Natural killer cell (primary cell): Measurements from ENCODE around the gene OR5H14. TPM values are rescaled to one million over a fixed set of nuclear protein-coding genes. Genes with fewer than 3 reads are reported as not detected.
"Not testable (repeated sequence)": the region's sequence is repeated elsewhere in the genome, so short reads cannot be mapped to it uniquely, and the experiment has no call there.

Source experiments
- ATAC-seq, 3 donors: fragments of 150-1000 bp in 2 of 3; fragments of 200-7000 bp in 1 of 3; cut with Tn5 transposase; 1 replicate in 1 of 3; 2 replicates in 2 of 3; pipeline ENCODE4 v1.10.0; 2021; ENCODE audit warnings: mild to moderate bottlenecking in 2 of 3, moderate library complexity in 2 of 3
- DNase-seq, 2 donors: peaks; one replicate each; pipeline versions ENCODE4 v3.0.0 to v3.0.0-alpha.2; 2013 to 2021; ENCODE audit warnings: mixed read lengths in 1 of 2
- H3K27ac ChIP-seq: one replicate; pipeline ENCODE4 v1.5.1; 2013; ENCODE audit warnings: mild to moderate bottlenecking, low read length
- H3K27me3 ChIP-seq: one replicate; pipeline ENCODE4 v1.6.1; 2013; ENCODE audit warnings: low read length; ENCODE audit not compliant: control insufficient read depth, insufficient read depth
- H3K36me3 ChIP-seq: one replicate; pipeline ENCODE4 v1.6.1; 2013; ENCODE audit warnings: low read length; ENCODE audit not compliant: control insufficient read depth, insufficient read depth
- H3K4me1 ChIP-seq: one replicate; pipeline ENCODE4 v1.6.1; 2013; ENCODE audit warnings: low read length; ENCODE audit not compliant: control insufficient read depth, insufficient read depth
- H3K4me3 ChIP-seq: one replicate; pipeline ENCODE4 v1.5.1; 2013; ENCODE audit warnings: low read length
- H3K9me3 ChIP-seq: one replicate; pipeline ENCODE4 v1.6.1; 2013; ENCODE audit warnings: low read length; ENCODE audit not compliant: control insufficient read depth, insufficient read depth
- H3K27ac Mint-ChIP-seq, 2 donors: one replicate each; pipeline ENCODE4 v1.8.0; 2022; ENCODE audit warnings: mild to moderate bottlenecking in 2 of 2, mixed read lengths in 2 of 2, moderate library complexity in 1 of 2
- H3K27me3 Mint-ChIP-seq, 2 donors: one replicate each; pipeline ENCODE4 v1.8.0; 2022; ENCODE audit warnings: low read depth in 2 of 2, mixed read lengths in 2 of 2
- H3K36me3 Mint-ChIP-seq: one replicate; pipeline ENCODE4 v1.8.0; 2022; ENCODE audit warnings: mixed read lengths
- H3K4me1 Mint-ChIP-seq, 2 donors: one replicate each; pipeline ENCODE4 v1.8.0; 2022; ENCODE audit warnings: mixed read lengths in 2 of 2
- H3K4me3 Mint-ChIP-seq: one replicate; pipeline ENCODE4 v1.8.0; 2022; ENCODE audit warnings: mild to moderate bottlenecking, moderate library complexity, mixed read lengths
- H3K9me3 Mint-ChIP-seq, 2 donors: one replicate each; pipeline ENCODE4 v1.8.0; 2022; ENCODE audit warnings: mixed read lengths in 2 of 2
- WGBS: methylation state at CpG from one replicate; pipeline ENCODE4 v1.1.7; 2013; ENCODE audit warnings: missing lambda C conversion rate; ENCODE audit not compliant: insufficient coverage; 5-methylcytosine and 5-hydroxymethylcytosine counted together
- intact Hi-C: fragments of 100-400 bp; cut with micrococcal nuclease; formaldehyde crosslinking; loops from one replicate; pipeline ENCODE4 v1.14.2; 2022
- total RNA-seq, 4 donors: library from RNA; stranded (reverse); fragments of 120-200 nt in 1 of 4; gene quantifications; one replicate each; pipeline versions ENCODE4 v1.2.3 to v1.2.4, GENCODE V29; 2013 to 2022
- TF ChIP-seq, protein P1 (sequence below): fragments of 200-600 bp; IDR thresholded peaks from one replicate; pipeline ENCODE4 v1.8.0; 2022; ENCODE audit warnings: antibody characterized with exemption

The OR5H14 gene
- total RNA-seq, 3 donors from 2014 or later (not counting 1 experiment from before 2014, with no cell fraction given) = not detected

DNA sequence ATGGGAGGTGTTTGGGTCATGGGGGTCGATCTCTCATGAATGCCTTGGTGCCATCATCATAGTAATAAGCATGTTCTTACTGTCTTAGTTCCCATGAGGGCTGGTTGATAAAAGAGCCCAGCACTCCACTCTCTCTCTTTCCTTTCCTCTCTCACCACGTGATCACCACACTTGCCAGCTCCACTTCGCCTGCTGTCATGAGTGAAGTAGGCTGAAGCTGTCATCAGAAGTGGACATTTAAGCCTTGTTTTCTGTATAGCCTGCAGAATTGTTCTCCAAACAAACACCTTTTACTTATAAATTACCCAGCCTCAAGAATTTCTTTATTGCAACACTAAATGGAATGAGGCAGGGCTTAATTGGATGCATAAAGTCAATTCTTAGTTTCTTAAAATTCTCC lies 10.6 kb upstream of the OR5H14 start:
- no peaks in the 10 kb centered on the region for H3K4me1 Mint-ChIP-seq
- intact Hi-C loops = no loop called here
- no peak for ATAC-seq
- H3K4me3 ChIP-seq = no peak overlapping the region
- TF ChIP-seq, protein P1, sequence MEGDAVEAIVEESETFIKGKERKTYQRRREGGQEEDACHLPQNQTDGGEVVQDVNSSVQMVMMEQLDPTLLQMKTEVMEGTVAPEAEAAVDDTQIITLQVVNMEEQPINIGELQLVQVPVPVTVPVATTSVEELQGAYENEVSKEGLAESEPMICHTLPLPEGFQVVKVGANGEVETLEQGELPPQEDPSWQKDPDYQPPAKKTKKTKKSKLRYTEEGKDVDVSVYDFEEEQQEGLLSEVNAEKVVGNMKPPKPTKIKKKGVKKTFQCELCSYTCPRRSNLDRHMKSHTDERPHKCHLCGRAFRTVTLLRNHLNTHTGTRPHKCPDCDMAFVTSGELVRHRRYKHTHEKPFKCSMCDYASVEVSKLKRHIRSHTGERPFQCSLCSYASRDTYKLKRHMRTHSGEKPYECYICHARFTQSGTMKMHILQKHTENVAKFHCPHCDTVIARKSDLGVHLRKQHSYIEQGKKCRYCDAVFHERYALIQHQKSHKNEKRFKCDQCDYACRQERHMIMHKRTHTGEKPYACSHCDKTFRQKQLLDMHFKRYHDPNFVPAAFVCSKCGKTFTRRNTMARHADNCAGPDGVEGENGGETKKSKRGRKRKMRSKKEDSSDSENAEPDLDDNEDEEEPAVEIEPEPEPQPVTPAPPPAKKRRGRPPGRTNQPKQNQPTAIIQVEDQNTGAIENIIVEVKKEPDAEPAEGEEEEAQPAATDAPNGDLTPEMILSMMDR = no peak
- peaks cover 0 to 3% of the 10 kb centered on the region in 2 donors for H3K9me3 Mint-ChIP-seq
- no peak overlapping the region for H3K27ac Mint-ChIP-seq
- H3K27ac ChIP-seq = no peak overlapping the region
- H3K4me1 ChIP-seq = no peaks in the 10 kb centered on the region
- no peaks in the 10 kb centered on the region for H3K27me3 Mint-ChIP-seq
- H3K36me3 Mint-ChIP-seq = no peaks in the 10 kb centered on the region
- no peaks in the 10 kb centered on the region for H3K27me3 ChIP-seq
- H3K36me3 ChIP-seq = no peaks in the 10 kb centered on the region
- 63% methylated on average over 2 of the region's 3 CpGs for WGBS
- DNase-seq = no peak
- H3K4me3 Mint-ChIP-seq = no peak overlapping the region
- no peaks in the 10 kb centered on the region for H3K9me3 ChIP-seq

DNA sequence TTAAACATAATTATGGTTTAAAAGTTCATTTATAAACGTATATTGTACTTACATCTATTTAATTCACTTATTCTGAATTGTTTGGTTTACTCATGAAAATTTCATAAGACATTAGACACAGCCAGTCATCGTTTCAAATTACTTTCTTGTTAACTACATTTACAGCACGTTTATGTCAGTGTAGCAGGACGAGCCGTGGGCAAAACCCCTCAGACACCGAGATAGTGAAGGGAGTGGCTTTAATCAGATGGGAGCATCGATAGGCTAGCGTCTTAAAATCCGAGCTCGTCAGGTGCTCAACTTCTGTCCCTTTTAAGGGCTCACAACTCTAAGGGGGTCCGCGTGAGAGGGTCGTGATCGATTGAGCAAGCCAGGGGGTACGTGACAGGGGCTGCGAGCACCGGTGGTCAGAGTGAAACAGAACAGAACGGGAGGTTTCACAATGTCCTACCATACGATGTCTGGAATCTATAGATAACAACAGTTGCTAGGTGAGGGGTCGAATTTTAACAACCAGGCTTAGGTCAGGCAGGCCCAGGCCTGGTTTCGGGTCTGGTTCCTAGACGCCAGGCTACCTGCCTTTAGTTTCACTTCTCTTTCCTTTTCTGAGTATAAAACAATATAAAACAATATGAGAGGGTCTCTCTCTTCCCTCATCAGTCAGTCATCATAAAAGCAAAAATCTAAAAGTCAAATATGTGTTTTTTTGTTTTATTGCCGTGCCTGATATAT lies 9.3 kb upstream of the OR5H14 start:
- H3K9me3 ChIP-seq, DNase-seq, H3K4me3 Mint-ChIP-seq, H3K27me3 Mint-ChIP-seq, H3K36me3 ChIP-seq, H3K4me3 ChIP-seq, H3K36me3 Mint-ChIP-seq, H3K27ac Mint-ChIP-seq, H3K27ac ChIP-seq, ATAC-seq, H3K27me3 ChIP-seq, H3K4me1 ChIP-seq, intact Hi-C loops, H3K9me3 Mint-ChIP-seq, H3K4me1 Mint-ChIP-seq: not testable (repeated sequence)
- 89% methylated on average over 19 of the region's 23 CpGs for WGBS

DNA sequence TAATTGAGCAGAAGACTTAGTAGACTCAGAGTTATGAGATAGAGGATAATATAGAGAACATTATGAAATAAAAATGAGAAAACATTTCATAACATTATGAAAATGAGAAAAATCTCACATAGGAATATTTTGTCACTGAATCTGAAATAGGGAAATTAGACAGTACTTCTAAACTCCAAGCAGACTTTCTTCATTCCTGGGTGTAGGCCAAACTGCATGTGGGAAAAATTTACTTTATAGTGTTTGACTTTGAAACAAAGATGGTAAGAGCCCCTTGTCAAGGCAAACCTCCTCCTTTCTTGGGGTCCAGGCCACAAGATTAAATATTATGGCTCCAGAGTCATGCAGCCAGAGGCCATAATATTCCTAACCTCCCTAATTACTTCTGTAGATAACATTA lies 6.7 kb upstream of the OR5H14 start:
- Mint-ChIP-seq H3K36me3 (no peaks in the 10 kb centered on the region), H3K9me3 (peaks cover 0 to 9% of the 10 kb centered on the region in 2 donors), H3K4me3 (no peak overlapping the region), H3K27ac (no peak overlapping the region), H3K27me3 (no peaks in the 10 kb centered on the region), H3K4me1 (no peaks in the 10 kb centered on the region)
- Histone ChIP-seq H3K27me3 (no peaks in the 10 kb centered on the region), H3K36me3 (no peaks in the 10 kb centered on the region), H3K4me3 (no peak overlapping the region), H3K4me1 (no peaks in the 10 kb centered on the region), H3K27ac (no peak overlapping the region), H3K9me3 (no peaks in the 10 kb centered on the region)
- TF ChIP-seq, protein P1 = no peak
- DNase-seq = no peak
- intact Hi-C loops = no loop called here
- no peak for ATAC-seq

DNA sequence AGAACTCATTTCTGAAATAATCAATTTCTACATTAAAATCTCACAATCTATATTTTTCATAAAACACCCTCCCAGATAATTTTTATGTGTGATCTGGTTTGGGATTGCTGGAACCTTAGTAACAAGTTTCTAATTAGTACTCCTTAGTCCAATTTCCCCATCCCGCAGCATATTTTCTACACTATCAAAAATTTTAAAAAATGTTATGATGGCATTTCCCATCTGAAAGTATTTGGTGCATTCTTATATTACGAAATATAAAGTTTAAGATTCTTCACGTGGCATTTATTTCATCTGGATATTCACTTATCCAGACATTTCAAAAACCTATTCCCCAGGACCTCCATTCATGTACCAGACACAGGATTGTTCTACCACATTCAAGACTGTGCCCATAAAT lies 1.5 kb downstream of the OR5H14 start:
- Histone ChIP-seq H3K4me1 (no peaks in the 10 kb centered on the region), H3K4me3 (no peak overlapping the region), H3K36me3 (no peaks in the 10 kb centered on the region), H3K9me3 (no peaks in the 10 kb centered on the region), H3K27ac (no peak overlapping the region), H3K27me3 (no peaks in the 10 kb centered on the region)
- ATAC-seq = no peak
- Mint-ChIP-seq H3K4me3 (no peak overlapping the region), H3K9me3 (peaks cover 3 to 5% of the 10 kb centered on the region in 2 donors), H3K4me1 (no peaks in the 10 kb centered on the region), H3K27ac (no peak overlapping the region), H3K27me3 (no peaks in the 10 kb centered on the region), H3K36me3 (no peaks in the 10 kb centered on the region)
- DNase-seq = no peak
- TF ChIP-seq, protein P1 = no peak
- WGBS = 45% methylated on average over 2 of the region's 3 CpGs
- intact Hi-C loops = no loop called here

DNA sequence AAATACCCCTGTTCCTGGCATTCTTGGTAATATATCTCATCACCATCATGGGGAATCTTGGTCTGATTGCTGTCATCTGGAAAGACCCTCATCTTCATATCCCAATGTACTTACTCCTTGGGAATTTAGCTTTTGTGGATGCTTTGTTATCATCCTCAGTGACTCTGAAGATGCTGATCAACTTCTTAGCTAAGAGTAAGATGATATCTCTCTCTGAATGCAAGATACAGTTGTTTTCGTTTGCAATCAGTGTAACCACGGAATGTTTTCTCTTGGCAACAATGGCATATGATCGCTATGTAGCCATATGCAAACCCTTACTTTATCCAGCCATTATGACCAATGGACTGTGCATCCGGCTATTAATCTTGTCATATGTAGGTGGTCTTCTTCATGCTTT lies 2.2 kb downstream of the OR5H14 start:
- H3K36me3 ChIP-seq, H3K27me3 ChIP-seq, H3K27ac ChIP-seq, intact Hi-C loops, H3K4me3 Mint-ChIP-seq, H3K36me3 Mint-ChIP-seq, H3K4me1 Mint-ChIP-seq, DNase-seq, H3K9me3 ChIP-seq, ATAC-seq, H3K4me3 ChIP-seq, H3K4me1 ChIP-seq, H3K9me3 Mint-ChIP-seq, H3K27ac Mint-ChIP-seq, H3K27me3 Mint-ChIP-seq: not testable (repeated sequence)
- 88% methylated on average over 1 of the region's 4 CpGs for WGBS
